Measurements from ENCODE around the gene JCHAIN.
A peak's percentile ranks its signal among the peaks of the same experiment; 100 is the strongest.

JCHAIN gene

DNA sequence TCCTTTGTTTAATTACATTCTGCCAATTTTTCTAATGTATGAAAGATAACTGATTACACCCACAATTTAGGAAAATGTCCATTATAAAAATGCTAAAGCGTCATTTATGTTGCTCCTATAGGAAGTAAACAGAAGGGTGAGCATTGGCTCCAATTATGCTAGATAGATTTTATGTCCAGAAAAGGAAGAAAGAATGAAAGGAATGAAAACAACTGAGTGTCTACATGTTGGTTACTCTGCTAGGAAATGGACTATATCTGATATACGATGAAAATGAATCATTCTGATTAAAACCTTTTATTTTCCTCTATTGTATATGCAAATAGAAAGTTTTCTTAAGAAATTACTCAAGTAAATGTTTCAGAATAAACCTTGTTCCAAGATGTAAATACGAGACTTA lies 36.1 kb downstream of the JCHAIN start:
- TF ChIP-seq Cebpa-rat (IDR thresholded peaks at IDR 0.05) = no peak
- Histone ChIP-seq H3K4me2 (no peak overlapping the region), H4K20me1 (no peaks in the 10 kb centered on the region), H3K27me3 (no peaks in the 10 kb centered on the region), H3K27ac (no peak overlapping the region), H3K36me3 (no peaks in the 10 kb centered on the region), H3K4me1 (no peaks in the 10 kb centered on the region), H3K4me3 (no peak overlapping the region), H3K9ac (no peak overlapping the region), H3K9me3 (replicated peaks in 1 of 11) (no peaks in the 10 kb centered on the region)

DNA sequence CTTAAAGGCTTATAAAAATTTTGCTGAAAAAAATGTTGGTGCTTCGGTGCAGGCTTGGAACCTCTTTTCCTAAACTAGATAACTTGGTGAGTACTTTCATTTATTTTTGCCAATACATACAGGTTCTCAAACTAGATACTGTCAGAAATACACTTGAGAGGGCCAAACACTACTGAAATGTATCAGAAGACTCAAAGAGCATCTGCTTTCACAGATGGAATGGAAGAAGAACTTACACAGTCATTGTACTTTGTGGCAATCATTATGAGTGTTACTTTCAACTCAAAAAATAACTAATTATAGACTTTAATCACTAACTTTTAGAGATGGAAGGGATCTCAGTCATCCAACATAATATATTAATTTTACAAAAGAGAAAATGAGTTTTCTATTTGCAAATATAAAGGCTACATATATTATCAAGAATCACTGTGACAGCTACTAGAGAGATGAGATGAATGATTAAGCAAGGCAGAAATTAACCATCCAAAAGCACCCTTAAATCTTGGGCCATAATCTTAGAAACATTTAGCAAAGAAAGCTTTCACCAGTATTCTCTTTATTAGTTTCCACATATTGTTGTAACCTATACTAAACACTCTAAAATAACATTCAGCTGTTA lies 36.7 kb downstream of the JCHAIN start:
- no peaks in the 10 kb centered on the region for H3K4me1 ChIP-seq

DNA sequence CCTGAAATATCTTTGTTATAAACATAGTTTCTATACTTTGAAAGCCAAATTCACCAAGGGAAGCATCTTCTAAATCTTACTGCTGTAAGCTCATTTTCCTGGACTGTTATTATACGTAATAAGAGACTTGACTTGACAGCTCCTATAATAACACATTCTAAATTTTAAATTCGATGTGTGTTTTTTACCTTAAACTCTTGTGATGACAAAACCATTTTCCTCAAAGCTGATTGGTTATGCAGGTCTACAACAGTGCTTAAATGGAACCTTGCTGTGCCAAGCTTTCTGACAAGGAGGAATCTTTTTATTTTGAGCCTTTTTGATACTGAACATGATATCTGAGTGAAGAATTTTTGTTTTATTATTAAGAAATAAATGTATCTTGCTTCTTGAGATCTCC lies 37.9 kb downstream of the JCHAIN start, which contains the start of gene ENAM:
ENAM (plus strand) TSS at position 301 of the 400 bp plus-strand sequence. CDS start 757 bp downstream, outside the sequence.
- Histone ChIP-seq H3K9me3 (replicated peaks in 1 of 11) (0 out of 22 replicates have a peak, but pooled peaks cover 0 to under 1% (median 0%) of the 10 kb centered on the region in 11 experiments), H3K4me3 (no peak within 1 kb of the TSS), H3K9ac (no peak within 1 kb of the TSS), H3K36me3 (no peaks in the 10 kb centered on the region), H3K4me1 (no peaks in the 10 kb centered on the region), H3K27me3 (no peaks in the 10 kb centered on the region), H3K4me2 (no peak within 1 kb of the TSS), H3K27ac (no peak within 1 kb of the TSS), H4K20me1 (no peaks in the 10 kb centered on the region)
- no peak for TF ChIP-seq Cebpa-rat (IDR thresholded peaks at IDR 0.05)

More for the DNA sequence above, 36.7 kb downstream of the JCHAIN start:
- Histone ChIP-seq H3K9ac (no peak overlapping the region), H3K36me3 (no peaks in the 10 kb centered on the region), H3K4me3 (no peak overlapping the region), H3K4me2 (no peak overlapping the region), H3K27me3 (no peaks in the 10 kb centered on the region), H3K27ac (no peak overlapping the region), H3K9me3 (replicated peaks in 1 of 11) (no peaks in the 10 kb centered on the region), H4K20me1 (no peaks in the 10 kb centered on the region)
- TF ChIP-seq Cebpa-rat (IDR thresholded peaks at IDR 0.05) = no peak

DNA sequence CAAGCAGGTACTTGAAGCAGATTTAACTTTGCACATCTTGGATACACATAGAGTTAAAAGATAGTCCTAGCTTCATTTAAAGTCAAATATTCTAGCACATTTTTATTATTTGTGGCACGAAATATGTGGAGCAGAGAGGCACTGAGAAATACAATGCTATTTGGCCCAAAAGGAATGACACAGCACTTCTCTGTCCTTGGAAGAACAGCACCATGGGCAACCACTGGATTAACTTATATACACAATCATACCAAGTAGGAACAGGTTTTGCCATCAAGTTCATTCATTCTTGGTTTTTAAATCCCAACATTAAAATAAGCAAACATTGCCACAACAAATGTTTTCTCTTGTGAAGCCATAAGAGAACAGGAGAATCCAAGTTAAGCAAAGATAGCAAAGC lies 38.7 kb downstream of the JCHAIN start:
- H3K4me2 ChIP-seq = no peak overlapping the region
- H3K4me3 ChIP-seq = no peak overlapping the region
- TF ChIP-seq Cebpa-rat (IDR thresholded peaks at IDR 0.05) = no peak
- H3K36me3 ChIP-seq = no peaks in the 10 kb centered on the region
- no peaks in the 10 kb centered on the region for H4K20me1 ChIP-seq
- H3K27ac ChIP-seq = no peak overlapping the region
- H3K4me1 ChIP-seq = no peaks in the 10 kb centered on the region
- H3K9ac ChIP-seq = no peak overlapping the region
- no peaks in the 10 kb centered on the region for H3K27me3 ChIP-seq
- H3K9me3 ChIP-seq (replicated peaks in 1 of 11) = 0 out of 22 replicates have a peak, but pooled peaks cover 0 to 2% (median 0%) of the 10 kb centered on the region in 11 experiments

DNA sequence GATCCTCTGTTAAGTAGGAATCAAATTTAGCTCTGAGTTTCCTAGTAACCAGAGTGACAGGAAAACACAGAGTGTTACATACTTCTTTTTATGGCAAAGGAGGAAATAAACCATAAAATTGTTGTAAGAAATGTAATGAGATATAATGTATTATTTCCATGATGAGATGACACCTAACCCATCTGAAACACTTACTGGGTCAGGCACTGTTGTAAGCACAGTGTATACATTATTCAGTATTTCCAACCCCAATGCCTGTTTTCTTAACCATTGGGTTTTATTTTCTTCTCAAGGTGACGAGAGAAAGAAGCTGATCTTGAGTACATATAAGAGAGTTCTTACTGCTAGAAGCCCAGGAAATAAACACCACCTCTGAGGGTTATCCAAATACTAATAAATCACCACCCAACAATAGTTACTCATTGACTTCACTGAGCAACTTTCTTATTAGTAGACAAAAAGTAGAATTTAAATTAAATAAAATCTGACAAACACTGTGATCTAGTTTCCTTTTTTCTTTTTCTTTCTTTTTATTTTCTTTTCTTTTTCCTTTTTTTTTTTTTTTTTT lies 42.0 kb downstream of the JCHAIN start:
- no peaks in the 10 kb centered on the region for H3K36me3 ChIP-seq
- no peak overlapping the region for H3K4me3 ChIP-seq
- no peak for TF ChIP-seq Cebpa-rat (IDR thresholded peaks at IDR 0.05)
- no peak overlapping the region for H3K27ac ChIP-seq
- H3K4me2 ChIP-seq = no peak overlapping the region
- H3K27me3 ChIP-seq = no peaks in the 10 kb centered on the region
- H3K4me1 ChIP-seq = no peaks in the 10 kb centered on the region
- no peaks in the 10 kb centered on the region for H4K20me1 ChIP-seq
- no peak overlapping the region for H3K9ac ChIP-seq
- H3K9me3 ChIP-seq (replicated peaks in 1 of 11) = 0 out of 22 replicates have a peak, but pooled peaks cover 0 to 2% (median 0%) of the 10 kb centered on the region in 11 experiments

DNA sequence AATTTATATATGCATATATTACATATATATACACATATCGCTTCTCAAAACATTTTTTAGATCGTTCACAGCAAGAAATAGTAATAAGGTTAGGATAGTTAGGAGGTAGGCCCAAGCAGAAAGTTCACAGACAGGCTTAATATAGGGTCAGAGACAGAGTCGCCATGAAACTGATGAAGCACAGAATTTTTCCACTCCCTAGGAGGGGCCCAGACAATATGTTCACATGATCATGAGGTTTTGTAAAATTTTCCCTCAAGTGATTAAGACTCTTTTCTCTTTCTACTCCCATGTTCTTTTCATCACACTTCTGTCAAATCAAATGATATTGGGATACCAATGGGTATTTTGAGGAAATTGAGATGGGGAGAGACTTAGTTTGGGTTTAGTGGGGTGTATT lies 43.0 kb downstream of the JCHAIN start:
- Histone ChIP-seq H3K9ac (no peak overlapping the region), H3K4me2 (no peak overlapping the region), H3K4me1 (no peaks in the 10 kb centered on the region), H3K9me3 (replicated peaks in 1 of 11) (peaks cover 0 to 12% (median 2%) of the 10 kb centered on the region in 11 experiments; a peak in 1 of 22 replicates), H3K36me3 (no peaks in the 10 kb centered on the region), H3K4me3 (no peak overlapping the region), H3K27ac (no peak overlapping the region), H4K20me1 (no peaks in the 10 kb centered on the region), H3K27me3 (no peaks in the 10 kb centered on the region)
- no peak for TF ChIP-seq Cebpa-rat (IDR thresholded peaks at IDR 0.05)

DNA sequence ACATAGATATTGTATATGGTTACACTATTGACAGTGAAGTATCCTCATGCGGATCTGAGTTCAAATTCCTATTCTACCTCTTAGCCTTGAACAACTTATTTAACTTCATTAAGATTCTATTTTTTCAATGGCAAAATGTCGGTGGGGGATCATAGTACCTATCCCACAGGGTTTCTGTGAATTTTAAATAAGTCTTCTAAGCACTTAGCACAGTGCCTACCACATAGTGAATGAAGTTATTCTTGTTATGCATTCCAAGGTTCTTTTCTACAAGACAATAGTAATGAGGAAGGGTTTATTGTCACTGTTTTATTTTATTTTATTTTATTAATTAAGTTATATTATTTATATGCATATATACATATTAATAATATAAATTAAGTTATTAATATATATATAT lies 46.5 kb downstream of the JCHAIN start:
- H4K20me1 ChIP-seq = no peaks in the 10 kb centered on the region
- no peak overlapping the region for H3K4me2 ChIP-seq
- no peaks in the 10 kb centered on the region for H3K36me3 ChIP-seq
- TF ChIP-seq Cebpa-rat (IDR thresholded peaks at IDR 0.05) = no peak
- H3K4me1 ChIP-seq = peaks cover 0 to 13% (median 0%) of the 10 kb centered on the region in 10 experiments; a peak in 3 of 20 replicates
- peaks cover 0 to 13% (median 2%) of the 10 kb centered on the region in 11 experiments; a peak in 1 of 22 replicates for H3K9me3 ChIP-seq (replicated peaks in 1 of 11)
- H3K4me3 ChIP-seq = no peak overlapping the region
- H3K27me3 ChIP-seq = no peaks in the 10 kb centered on the region
- H3K9ac ChIP-seq = no peak overlapping the region
- no peak overlapping the region for H3K27ac ChIP-seq

DNA sequence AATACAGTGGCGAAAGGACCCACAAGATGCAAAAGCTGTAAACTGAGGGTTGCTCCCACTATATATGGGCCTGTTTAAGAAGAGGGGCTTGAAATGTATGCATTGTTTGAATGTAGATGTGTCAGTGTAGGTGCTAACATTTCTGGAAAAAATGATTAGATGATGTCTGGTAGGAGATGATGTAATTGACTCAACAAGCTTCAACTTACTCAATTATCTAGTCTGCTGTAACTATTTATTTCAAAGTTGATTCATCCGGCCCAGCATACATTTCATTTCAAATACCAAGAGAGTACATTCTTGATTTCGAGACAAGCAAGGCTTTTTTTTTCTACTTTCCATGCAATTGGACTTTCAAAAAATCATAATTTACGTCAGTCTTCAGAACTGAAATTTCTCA lies 47.0 kb downstream of the JCHAIN start:
- Histone ChIP-seq H4K20me1 (no peaks in the 10 kb centered on the region), H3K27me3 (no peaks in the 10 kb centered on the region), H3K9me3 (replicated peaks in 1 of 11) (peaks cover 0 to 13% (median 2%) of the 10 kb centered on the region in 11 experiments; a peak in 1 of 22 replicates), H3K4me1 (peaks cover 0 to 18% (median 0%) of the 10 kb centered on the region in 10 experiments; a peak in 3 of 20 replicates), H3K36me3 (no peaks in the 10 kb centered on the region), H3K4me3 (no peak overlapping the region), H3K9ac (no peak overlapping the region), H3K27ac (no peak overlapping the region), H3K4me2 (no peak overlapping the region)
- TF ChIP-seq Cebpa-rat (IDR thresholded peaks at IDR 0.05) = no peak

DNA sequence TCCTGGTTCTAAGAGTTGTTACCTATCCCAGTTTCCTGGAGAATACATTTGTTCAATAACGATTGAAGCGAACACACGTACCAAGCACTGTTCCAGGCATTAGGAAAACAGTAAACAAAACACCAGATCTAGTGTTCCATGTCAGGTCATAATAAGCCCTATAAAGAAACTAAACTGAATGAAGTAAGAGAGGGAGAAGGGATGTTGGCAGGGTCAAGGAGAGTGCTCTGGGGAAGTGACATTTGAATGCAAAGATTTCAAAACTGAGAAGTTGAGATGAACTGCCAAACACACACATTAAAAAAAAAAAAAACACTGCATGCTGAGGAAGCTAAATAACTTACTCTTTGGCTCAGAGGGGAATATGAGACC lies 52.1 kb downstream of the JCHAIN start:
- Histone ChIP-seq H3K9me3 (replicated peaks in 1 of 11) (peaks cover 0 to 10% (median 0%) of the 10 kb centered on the region in 11 experiments; a peak in 1 of 22 replicates), H3K4me2 (peak overlapping the region in 2 of 11 experiments; percentile 55 to 81; a peak in 4 of 22 replicates), H3K9ac (peak overlapping the region in 1 of 11 experiments; percentile 52; a peak in 1 of 22 replicates), H3K27ac (no peak overlapping the region), H4K20me1 (no peaks in the 10 kb centered on the region), H3K27me3 (peaks cover 0 to 13% (median 6%) of the 10 kb centered on the region in 11 experiments; a peak in 6 of 22 replicates), H3K4me1 (peaks cover 0 to 35% (median 0%) of the 10 kb centered on the region in 10 experiments; a peak in 4 of 20 replicates), H3K4me3 (peak overlapping the region in 1 of 10 experiments; percentile 30; a peak in 1 of 20 replicates), H3K36me3 (no peaks in the 10 kb centered on the region)
- TF ChIP-seq Cebpa-rat (IDR thresholded peaks at IDR 0.05) = no peak
